NCI-H345 (cell line): ENCODE measurements around the gene FADS3.
A peak's percentile ranks its signal among the peaks of the same experiment; 100 is the strongest.

Experiments used
- DNase-seq: peaks from one replicate; lab custom pipeline; 2025; lab: John Stamatoyannopoulos, UW

FADS3 gene

DNA sequence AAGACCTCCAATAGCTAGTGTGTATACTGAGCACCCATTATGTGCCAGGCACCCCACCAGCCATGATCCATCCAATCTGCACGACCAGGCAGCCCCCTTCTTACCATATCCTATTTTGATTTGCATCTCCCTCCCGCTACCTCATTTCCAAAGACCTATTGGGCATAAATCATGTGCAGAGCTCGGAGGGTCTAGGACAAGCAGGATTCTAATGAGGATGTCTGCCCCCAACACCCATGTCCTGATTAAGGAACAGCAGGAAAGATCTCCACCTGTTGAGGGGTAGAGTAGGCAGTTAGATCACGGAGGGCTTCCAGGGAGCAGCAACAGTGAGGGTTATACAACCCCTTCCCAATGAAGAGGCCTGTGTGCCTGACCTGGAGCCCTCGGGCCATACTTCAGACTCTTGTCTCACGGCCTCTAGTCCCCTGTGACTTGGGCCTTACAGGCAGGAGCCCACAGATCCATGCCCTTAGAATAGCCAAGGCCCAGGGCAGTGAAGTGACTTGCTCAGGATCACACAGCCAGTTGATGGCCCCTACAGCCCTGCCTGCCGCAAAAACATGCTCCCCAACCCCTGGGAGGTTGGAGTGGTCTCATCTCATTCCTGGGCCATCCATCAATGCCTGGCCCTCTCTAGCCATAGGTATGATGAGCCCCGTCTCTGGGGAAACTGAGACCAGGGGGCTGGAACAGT lies 22.5 kb upstream of the FADS3 start:
- no peak for DNase-seq

DNA sequence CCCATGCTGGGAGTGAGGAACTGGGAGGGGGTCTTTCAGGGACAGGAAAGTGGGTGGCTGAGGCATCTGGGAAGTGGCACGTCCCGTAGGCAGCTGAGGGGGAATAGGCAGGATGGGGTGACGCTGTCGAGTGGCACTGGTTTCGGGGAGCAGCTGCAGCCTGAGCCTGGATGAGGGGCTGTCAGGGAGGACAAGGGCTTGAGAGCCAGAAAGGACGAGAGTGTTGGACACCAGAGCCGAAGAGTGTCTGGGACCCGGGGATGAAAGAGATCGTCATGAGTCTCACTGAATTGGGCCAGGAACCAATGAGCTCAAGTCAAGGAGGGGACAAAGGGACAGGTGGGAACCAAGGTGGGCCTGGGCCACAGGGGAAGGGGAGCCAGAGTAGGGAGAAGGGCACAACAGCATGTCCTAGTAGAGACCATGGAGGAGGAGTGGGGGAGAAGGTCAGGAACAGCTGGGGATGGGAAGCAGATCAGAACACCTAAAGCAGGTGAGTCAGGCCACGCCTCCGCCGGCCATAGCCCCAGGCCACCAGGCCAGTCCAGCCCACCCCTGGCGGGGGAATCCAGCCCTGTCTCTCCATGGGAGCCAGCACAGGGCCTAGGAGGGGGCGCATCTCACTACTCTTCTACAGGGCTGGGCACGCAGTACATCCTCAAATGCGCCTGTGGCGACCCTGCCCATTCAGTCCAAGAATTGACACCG lies 21.8 kb upstream of the FADS3 start:
- DNase-seq = no peak

DNA sequence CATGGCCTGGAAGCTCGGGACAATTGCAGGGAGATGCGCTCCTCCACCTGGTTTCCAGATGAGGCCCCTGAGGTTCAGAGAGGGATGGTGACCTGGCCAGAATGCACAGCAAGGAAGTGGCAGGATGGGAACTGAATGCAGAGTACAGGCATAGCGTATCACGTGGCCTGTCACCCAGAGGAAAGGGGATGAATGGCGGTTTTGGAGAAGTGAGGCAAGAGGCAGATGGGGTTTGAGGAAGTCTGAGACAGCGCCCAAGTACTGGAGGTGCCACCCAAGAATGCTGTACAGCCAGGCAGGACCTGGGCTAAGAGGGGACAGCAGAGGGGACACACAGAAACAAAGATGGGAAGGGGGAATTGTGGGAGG lies 21.2 kb upstream of the FADS3 start:
- DNase-seq = no peak

- no peak for DNase-seq
These were observed 20.6 kb upstream of the FADS3 start for GRCh38 chr11:61911701-61912529.

DNA sequence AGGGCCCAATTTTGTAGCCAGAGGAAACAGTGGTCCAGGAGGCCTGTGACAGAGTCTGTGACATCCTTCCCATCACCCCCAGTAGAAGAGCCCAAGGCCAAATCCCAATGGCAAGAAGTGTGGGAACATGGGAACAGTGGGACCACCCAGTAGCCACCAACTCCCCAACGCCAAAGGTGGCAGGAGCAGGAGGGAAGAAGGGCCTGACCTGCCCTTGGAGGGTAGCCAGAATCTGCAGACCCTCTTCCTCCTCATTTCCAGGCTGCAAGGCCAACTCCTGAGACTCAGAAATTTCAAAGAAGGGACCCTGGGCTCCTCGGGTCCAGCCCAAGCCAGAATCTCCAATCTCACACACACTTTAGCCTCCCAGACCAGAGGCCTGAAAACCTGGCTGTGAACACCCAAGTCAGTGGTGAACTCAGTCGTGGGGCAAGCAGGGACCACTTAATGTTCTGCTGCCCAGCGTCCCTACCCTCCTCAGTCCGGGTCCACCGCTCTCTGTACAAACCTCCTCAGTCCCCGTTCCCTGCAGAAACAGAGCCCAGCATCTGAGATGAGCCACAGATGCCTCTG lies 19.9 kb upstream of the FADS3 start:
- DNase-seq = no peak

- no peak for DNase-seq
These were observed 19.1 kb upstream of the FADS3 start for GRCh38 chr11:61910187-61911127.

GRCh38 chr11:61908730-61909316 lies 17.5 kb upstream of the FADS3 start:
- DNase-seq = no peak

- no peak for DNase-seq
These were observed 16.8 kb upstream of the FADS3 start for GRCh38 chr11:61907871-61908729.

GRCh38 chr11:61907282-61907681 lies 15.9 kb upstream of the FADS3 start:
- no peak for DNase-seq

- no peak for DNase-seq
These were observed 15.2 kb upstream of the FADS3 start for GRCh38 chr11:61906522-61906909.

DNA sequence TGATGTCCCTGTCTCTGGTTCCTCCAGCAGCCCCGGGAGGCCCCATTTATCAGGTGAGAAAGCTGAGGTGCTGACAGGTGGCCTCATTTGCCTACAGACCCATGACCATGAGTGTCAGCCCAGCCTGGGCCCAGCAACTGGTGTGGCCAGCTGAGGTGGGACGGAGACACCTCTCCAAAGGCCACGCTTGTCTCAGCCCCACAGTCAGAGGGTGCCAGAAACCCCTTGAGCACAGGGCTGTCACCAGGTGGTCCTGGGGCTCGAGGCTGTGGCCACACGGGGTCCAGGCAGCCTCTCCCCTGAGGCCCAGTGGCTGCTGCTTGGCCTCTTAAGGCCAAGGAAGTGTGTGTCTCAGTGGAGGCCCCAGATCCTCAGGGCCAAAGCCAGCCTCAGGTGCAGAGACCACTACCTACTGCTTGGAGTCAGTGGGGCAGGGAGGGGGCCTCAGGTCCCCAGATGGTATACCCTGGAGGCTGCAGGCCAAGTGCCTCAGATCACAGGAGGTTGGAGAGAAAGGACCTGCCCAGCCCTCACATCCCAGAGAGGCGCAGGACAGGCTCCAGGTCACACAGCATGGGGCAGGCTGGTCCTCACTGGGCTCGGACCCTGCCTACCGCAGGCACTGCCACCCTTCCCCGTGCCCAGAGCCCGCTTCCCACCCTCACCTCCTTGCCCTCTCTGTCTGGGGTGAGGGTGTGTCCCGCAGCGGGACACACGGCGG lies 14.6 kb upstream of the FADS3 start:
- no peak for DNase-seq

DNA sequence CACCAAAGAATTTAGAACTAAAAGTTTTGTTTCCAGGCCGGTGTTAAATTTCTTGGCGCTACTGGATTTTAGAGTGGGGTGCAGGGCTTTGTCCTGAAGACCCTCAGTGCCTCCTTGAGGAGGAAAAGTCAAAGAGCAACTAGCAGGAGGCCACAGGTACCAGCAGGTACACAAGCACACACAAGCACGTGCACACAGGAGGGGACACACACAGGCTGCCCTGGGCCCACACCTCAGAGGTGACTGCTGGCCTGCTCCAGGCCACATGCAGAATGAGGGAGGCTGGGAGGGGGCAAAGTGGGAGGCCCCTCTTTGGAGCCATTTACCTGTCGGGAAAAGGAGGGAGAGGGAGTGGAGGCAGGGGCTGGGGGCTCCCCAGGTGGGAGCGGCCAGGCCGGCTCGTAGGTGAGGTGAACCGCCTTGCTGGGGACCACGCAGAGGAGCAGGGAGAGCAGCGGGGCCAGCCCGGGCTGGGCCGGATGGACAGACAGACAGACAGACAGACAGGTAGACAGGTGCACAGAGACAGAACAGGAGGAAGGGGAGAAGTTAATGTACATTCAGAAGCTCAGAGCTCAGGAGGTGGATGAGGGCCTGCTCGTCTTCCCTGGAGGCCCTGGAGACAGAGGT lies 13.8 kb upstream of the FADS3 start:
- no peak for DNase-seq

GRCh38 chr11:61904539-61905048 lies 13.2 kb upstream of the FADS3 start:
- no peak for DNase-seq

GRCh38 chr11:61903845-61904244 lies 12.5 kb upstream of the FADS3 start:
- no peak for DNase-seq

- no peak for DNase-seq
These were observed 11.0 kb upstream of the FADS3 start for GRCh38 chr11:61902313-61902712.

DNA sequence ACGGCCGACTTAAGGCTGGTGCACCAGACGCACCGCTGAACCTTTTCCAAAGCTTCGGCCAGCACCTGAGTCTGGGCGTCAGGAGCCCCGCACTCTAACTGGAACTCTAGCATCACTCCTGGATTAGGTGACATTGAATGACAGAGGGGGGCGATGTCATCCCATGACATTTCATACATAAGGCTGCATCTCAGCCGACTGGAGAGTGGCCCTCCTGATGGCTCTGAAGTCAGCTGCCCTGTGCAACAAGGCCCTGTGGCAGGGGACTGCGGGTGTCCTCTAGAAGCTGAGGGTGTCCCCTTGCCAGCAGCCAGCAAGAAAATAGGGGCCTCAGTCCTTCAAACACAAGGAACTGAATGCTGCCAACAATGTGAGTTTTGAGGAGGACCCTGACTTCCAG lies 10.1 kb upstream of the FADS3 start:
- DNase-seq = no peak

DNA sequence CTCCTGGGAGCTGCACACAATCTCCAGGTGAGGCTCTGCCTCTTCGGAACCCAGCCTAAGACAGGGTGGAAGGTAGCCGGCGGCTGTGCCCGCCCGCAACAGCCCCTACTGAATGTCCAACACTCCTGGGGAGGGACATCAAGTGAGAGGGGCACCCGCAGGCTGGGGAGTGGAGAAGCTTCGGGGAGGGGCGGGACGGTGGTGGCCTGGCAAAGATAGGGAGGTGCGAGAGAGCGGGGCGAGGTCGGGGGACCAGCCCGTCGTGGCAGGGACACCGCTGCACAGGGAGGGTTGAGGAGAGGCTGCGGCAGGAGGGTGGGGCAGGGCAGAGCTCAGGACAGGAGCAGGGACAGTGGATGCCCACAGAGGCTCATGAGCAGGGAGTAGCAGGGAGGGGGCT lies 8.9 kb upstream of the FADS3 start:
- DNase-seq = no peak

DNA sequence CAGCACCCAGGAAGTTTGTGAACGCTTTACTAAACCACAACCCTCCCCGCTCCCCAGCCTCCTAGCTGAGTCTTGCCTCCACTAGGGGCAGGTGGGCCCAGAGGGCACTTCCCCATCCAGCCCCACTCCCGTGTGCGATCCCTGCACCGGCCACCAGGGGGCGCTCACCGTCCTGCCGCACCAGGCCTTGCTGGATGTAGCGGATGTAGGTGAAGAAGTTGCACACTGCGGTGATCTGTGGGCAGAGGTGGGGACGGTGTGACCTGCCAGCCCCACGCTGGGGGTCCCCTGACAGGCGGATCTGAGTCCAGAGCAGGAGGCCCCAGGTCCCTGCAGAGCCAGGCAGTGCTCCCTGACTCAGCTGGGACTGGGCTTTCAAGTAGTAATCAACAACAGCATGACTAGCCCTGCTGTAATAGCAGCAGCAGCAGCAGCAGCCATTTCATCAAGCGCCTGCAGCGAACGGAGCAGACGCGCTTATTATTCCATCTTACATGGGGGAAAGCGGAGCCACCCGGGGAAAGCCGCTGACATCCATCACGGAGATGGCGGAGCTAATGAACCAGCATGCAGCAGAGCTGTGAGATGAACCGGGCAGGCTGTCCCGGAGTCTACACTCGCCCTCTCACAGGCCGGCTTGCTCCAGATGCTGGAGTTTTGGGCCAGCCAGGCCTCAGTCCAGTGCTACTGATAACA lies 7.9 kb upstream of the FADS3 start:
- peak; percentile 76 for DNase-seq
